H1 (cell line): Measurements from ENCODE around the gene CYP11A1. TPM values are rescaled to one million over a fixed set of nuclear protein-coding genes. Genes with fewer than 3 reads are reported as not detected.

Source experiments
- CTCF ChIA-PET: fragments of 300-600 bp; sonication (Branson Sonifier 250); formaldehyde crosslinking; loops from one replicate; lab custom pipeline; 2021; ENCODE audit not compliant: partially characterized antibody; lab: Charles Lee
- POLR2A ChIA-PET: fragments of 300-600 bp; sonication (Branson Sonifier 250); formaldehyde crosslinking; loops from one replicate; lab custom pipeline; 2021; ENCODE audit warnings: inconsistent platforms; ENCODE audit not compliant: partially characterized antibody; lab: Charles Lee
- DNase-seq, 2 experiments: peaks; one replicate each; pipeline versions ENCODE4 v3.0.0 to v3.0.0-alpha.2; 2010 to 2022; ENCODE audit warnings: low spot score in 2 of 2, low read depth in 1 of 2, mixed read lengths in 1 of 2
- FAIRE-seq: peaks from 2 replicates; lab custom pipeline; 2011; peaks lifted over from hg19 to GRCh38; lab: Jason Lieb, UNC
- H2AFZ ChIP-seq: 2 replicates; pipeline ENCODE4 v1.8.1; 2012; ENCODE audit warnings: low read length, inconsistent platforms
- H2AK5ac ChIP-seq: 2 replicates; pipeline ENCODE4 v1.6.1; 2013; ENCODE audit warnings: low read depth, low read length
- H2BK120ac ChIP-seq: replicated peaks from 2 replicates; pipeline ENCODE3; 2013; ENCODE audit warnings: low read depth, low read length, inconsistent platforms
- H2BK12ac ChIP-seq: 2 replicates; pipeline ENCODE4 v1.6.1; 2013; ENCODE audit warnings: low read depth, low read length
- H2BK15ac ChIP-seq: 2 replicates; pipeline ENCODE4 v1.6.1; 2013; ENCODE audit warnings: low read length
- H2BK20ac ChIP-seq: 2 replicates; pipeline ENCODE4 v1.6.1; 2013; ENCODE audit warnings: low read length
- H2BK5ac ChIP-seq: 2 replicates; pipeline ENCODE4 v1.6.1; 2013; ENCODE audit warnings: low read depth, low read length
- H3K14ac ChIP-seq: 2 replicates; pipeline ENCODE4 v1.6.1; 2013; ENCODE audit warnings: inconsistent platforms; ENCODE audit not compliant: insufficient read length
- H3K18ac ChIP-seq: 2 replicates; pipeline ENCODE4 v1.6.1; 2013; ENCODE audit warnings: low read length; ENCODE audit errors: extremely low read depth
- H3K23ac ChIP-seq: 2 replicates; pipeline ENCODE4 v1.6.1; 2013; ENCODE audit warnings: inconsistent platforms; ENCODE audit not compliant: insufficient read length
- H3K23me2 ChIP-seq: 2 replicates; pipeline ENCODE4 v1.6.1; 2013; ENCODE audit warnings: low read depth, low read length
- H3K27ac ChIP-seq: 2 replicates; pipeline ENCODE4 v1.6.1; 2011; ENCODE audit warnings: low read depth, low read length, inconsistent platforms
- H3K27me3 ChIP-seq, 4 experiments: replicated peaks in 1 of 4; 1 replicate in 1 of 4; 2 replicates in 3 of 4; pipeline versions ENCODE4 v1.6.1 to v1.8.1; 2011 to 2013; ENCODE audit warnings: low read length in 3 of 4, mild to moderate bottlenecking in 3 of 4, inconsistent platforms in 2 of 4, mixed read lengths in 2 of 4, moderate library complexity in 1 of 4; ENCODE audit not compliant: control insufficient read depth in 3 of 4, insufficient read depth in 3 of 4; ENCODE audit errors: extremely low read depth in 1 of 4
- H3K36me3 ChIP-seq, 4 experiments: 2 replicates each; pipeline versions ENCODE4 v1.6.1 to v1.8.1; 2011 to 2013; ENCODE audit warnings: mild to moderate bottlenecking in 4 of 4, low read length in 3 of 4, moderate library complexity in 2 of 4, control low read depth in 1 of 4, inconsistent platforms in 1 of 4; ENCODE audit not compliant: insufficient read depth in 4 of 4, control insufficient read depth in 2 of 4
- H3K4ac ChIP-seq: replicated peaks from 2 replicates; pipeline ENCODE3; 2013; ENCODE audit warnings: low read length, low read depth, mixed read lengths, inconsistent platforms; ENCODE audit not compliant: insufficient read length
- H3K4me1 ChIP-seq, 4 experiments: replicated peaks in 1 of 4; 1 replicate in 1 of 4; 2 replicates in 3 of 4; pipeline versions ENCODE4 v1.6.1 to v1.8.1; 2011 to 2013; ENCODE audit warnings: low read length in 3 of 4, inconsistent platforms in 2 of 4, mixed read lengths in 1 of 4; ENCODE audit not compliant: insufficient read depth in 4 of 4, control insufficient read depth in 3 of 4
- H3K4me2 ChIP-seq, 2 experiments: 2 replicates each; pipeline versions ENCODE4 v1.6.1 to v1.8.1; 2011 to 2013; ENCODE audit warnings: low read depth in 2 of 2, low read length in 2 of 2, control low read depth in 1 of 2, inconsistent platforms in 1 of 2, mild to moderate bottlenecking in 1 of 2; ENCODE audit not compliant: insufficient read depth in 1 of 2
- H3K4me3 ChIP-seq, 4 experiments: fragments of 200-600, 300-600 bp in 1 of 4; sonication (generic), shearing (Covaris generic), sonication (Bioruptor Twin) in 1 of 4; 2 replicates each; pipeline versions ENCODE4 v1.5.1 to v1.8.1; 2011 to 2016; ENCODE audit warnings: low read length in 4 of 4, low read depth in 3 of 4, control low read depth in 2 of 4, inconsistent platforms in 2 of 4, mild to moderate bottlenecking in 2 of 4, mixed read lengths in 1 of 4, moderate library complexity in 1 of 4; ENCODE audit not compliant: insufficient read depth in 2 of 4; ENCODE audit errors: extremely low read depth in 1 of 4
- H3K56ac ChIP-seq: replicated peaks from 2 replicates; pipeline ENCODE3; 2013; ENCODE audit warnings: low read depth, mild to moderate bottlenecking, mixed read lengths, low read length, inconsistent platforms; ENCODE audit not compliant: insufficient read length
- H3K79me1 ChIP-seq: 2 replicates; pipeline ENCODE4 v1.6.1; 2013; ENCODE audit warnings: low read depth, low read length, control low read depth
- H3K79me2 ChIP-seq, 2 experiments: 2 replicates each; pipeline versions ENCODE4 v1.6.1 to v1.8.1; 2012 to 2013; ENCODE audit warnings: low read length in 2 of 2, mild to moderate bottlenecking in 2 of 2, inconsistent platforms in 1 of 2; ENCODE audit not compliant: insufficient read depth in 2 of 2, control insufficient read depth in 1 of 2
- H3K9ac ChIP-seq, 4 experiments: replicated peaks in 1 of 4; 1 replicate in 1 of 4; 2 replicates in 3 of 4; pipeline versions ENCODE4 v1.6.1 to v1.8.1; 2011 to 2013; ENCODE audit warnings: low read depth in 3 of 4, low read length in 3 of 4, control low read depth in 2 of 4, mild to moderate bottlenecking in 2 of 4, moderate library complexity in 2 of 4, inconsistent platforms in 1 of 4; ENCODE audit errors: extremely low read depth in 1 of 4
- H3K9me3 ChIP-seq, 2 experiments: 2 replicates each; pipeline versions ENCODE4 v1.6.1 to v1.8.1; 2012 to 2013; ENCODE audit warnings: mild to moderate bottlenecking in 2 of 2, moderate library complexity in 2 of 2, control low read depth in 1 of 2, inconsistent platforms in 1 of 2, low read depth in 1 of 2, low read length in 1 of 2, mixed read lengths in 1 of 2; ENCODE audit not compliant: insufficient read depth in 2 of 2
- H4K20me1 ChIP-seq, 2 experiments: replicated peaks in 1 of 2; 2 replicates each; pipeline versions ENCODE3 to v1.8.1; 2011 to 2013; ENCODE audit warnings: inconsistent platforms in 2 of 2, low read length in 2 of 2, mild to moderate bottlenecking in 1 of 2; ENCODE audit not compliant: insufficient read depth in 2 of 2, control insufficient read depth in 1 of 2
- H4K5ac ChIP-seq: 2 replicates; pipeline ENCODE4 v1.6.1; 2013; ENCODE audit warnings: low read length, low read depth, mixed read lengths, inconsistent platforms; ENCODE audit not compliant: insufficient read length
- H4K8ac ChIP-seq: 2 replicates; pipeline ENCODE4 v1.8.0; 2013; ENCODE audit warnings: mild to moderate bottlenecking, moderate library complexity, low read length, inconsistent platforms; ENCODE audit not compliant: insufficient read depth; ENCODE audit errors: extremely low read depth
- H4K91ac ChIP-seq: replicated peaks from 2 replicates; pipeline ENCODE3; 2013; ENCODE audit warnings: low read length, mixed read lengths, inconsistent platforms; ENCODE audit not compliant: insufficient read length
- ASH2L ChIP-seq: fragments of 200-600, 300-600 bp; sonication (generic); IDR thresholded peaks from one replicate; pipeline ENCODE4 v1.7.1; 2017; ENCODE audit warnings: low read length
- EZH2 ChIP-seq: fragments of 200-600 bp; sonication (generic); IDR thresholded peaks from 2 replicates; pipeline ENCODE4 v1.7.1; 2012; ENCODE audit warnings: low read depth, mild to moderate bottlenecking, moderate library complexity, low read length, inconsistent platforms; ENCODE audit not compliant: severe bottlenecking
- HDAC2 ChIP-seq, 2 experiments: fragments of 300-600 bp in 1 of 2; sonication (generic) in 1 of 2; IDR thresholded peaks; 2 replicates each; pipeline ENCODE4 v1.6.1; 2011 to 2012; ENCODE audit warnings: low read depth in 2 of 2, low read length in 2 of 2, mild to moderate bottlenecking in 2 of 2, moderate library complexity in 2 of 2, borderline replicate concordance in 1 of 2, inconsistent platforms in 1 of 2
- HDAC6 ChIP-seq: IDR thresholded peaks from one replicate; pipeline ENCODE4 v1.7.1; 2012; ENCODE audit warnings: low read depth, mild to moderate bottlenecking, inconsistent platforms, low read length, moderate library complexity
- JUN ChIP-seq: IDR thresholded peaks from 2 replicates; pipeline ENCODE4 v1.6.1; 2011; ENCODE audit warnings: low read depth, mild to moderate bottlenecking, improper control_type of control experiment, low read length
- KDM4A ChIP-seq: IDR thresholded peaks from one replicate; pipeline ENCODE4 v1.7.1; 2012; ENCODE audit warnings: low read depth, mild to moderate bottlenecking, moderate library complexity, low read length, inconsistent platforms; ENCODE audit not compliant: severe bottlenecking
- SP2 ChIP-seq: IDR thresholded peaks from 2 replicates; pipeline ENCODE4 v1.6.1; 2012; ENCODE audit warnings: mild to moderate bottlenecking, low read length, inconsistent platforms
- WGBS, 2 experiments: shearing (Covaris generic) in 1 of 2; methylation state at CpG; one replicate each; pipeline versions ENCODE4 v1.1.6 to v1.1.7; 2013 to 2015; ENCODE audit warnings: low lambda C conversion rate in 2 of 2, mixed read lengths in 2 of 2, inconsistent platforms in 1 of 2, low coverage in 1 of 2, missing lambda C conversion rate in 1 of 2; ENCODE audit not compliant: insufficient replicate concordance in 2 of 2, insufficient coverage in 1 of 2, insufficient read length in 1 of 2; ENCODE audit errors: extremely low coverage in 1 of 2, missing lambda C conversion rate in 1 of 2; 5-methylcytosine and 5-hydroxymethylcytosine counted together
- polyA plus RNA-seq, 7 experiments: library from polyadenylated mRNA; depleted of rRNA in 3 of 7; stranded (reverse) in 5 of 7; unstranded in 2 of 7; fragments of >200 nt in 5 of 7; fragments of 200-250 nt in 2 of 7; gene quantifications; 1 replicate in 5 of 7; 2 replicates in 1 of 7; 4 replicates in 1 of 7; pipeline versions ENCODE4 v1.2.1 to v1.2.3, GENCODE V29; 2011 to 2013; ENCODE audit warnings: missing spikeins in 2 of 7, mixed read lengths in 2 of 7
- total RNA-seq: library from RNA; stranded (reverse); fragmentation: NEBNext Ultra II Directional; extraction: Animal tissue kit (Norgen Biotek cat#: 25700); gene quantifications from 2 replicates; pipeline ENCODE4 v1.2.1, GENCODE V29; 2021
- TF ChIP-seq, protein P1 (sequence below), 3 experiments: IDR thresholded peaks; 1 replicate in 2 of 3; 2 replicates in 1 of 3; pipeline versions ENCODE4 v1.5.1 to v1.6.1; 2011; ENCODE audit warnings: low read length in 3 of 3, mild to moderate bottlenecking in 3 of 3, inconsistent platforms in 2 of 3, low read depth in 1 of 3, moderate library complexity in 1 of 3; ENCODE audit not compliant: insufficient read depth in 1 of 3; ENCODE audit errors: control extremely low read depth in 1 of 3
- TF ChIP-seq, protein P2 (sequence below): IDR thresholded peaks from 2 replicates; pipeline ENCODE4 v1.6.1; 2011; ENCODE audit warnings: low read length, improper control_type of control experiment

The CYP11A1 gene
- total and polyA plus RNA-seq, 2 of the 8 experiments (the other 6 are each of a cell fraction or from before 2014, with no cell fraction given): 1.9 to 7.2 TPM

DNA sequence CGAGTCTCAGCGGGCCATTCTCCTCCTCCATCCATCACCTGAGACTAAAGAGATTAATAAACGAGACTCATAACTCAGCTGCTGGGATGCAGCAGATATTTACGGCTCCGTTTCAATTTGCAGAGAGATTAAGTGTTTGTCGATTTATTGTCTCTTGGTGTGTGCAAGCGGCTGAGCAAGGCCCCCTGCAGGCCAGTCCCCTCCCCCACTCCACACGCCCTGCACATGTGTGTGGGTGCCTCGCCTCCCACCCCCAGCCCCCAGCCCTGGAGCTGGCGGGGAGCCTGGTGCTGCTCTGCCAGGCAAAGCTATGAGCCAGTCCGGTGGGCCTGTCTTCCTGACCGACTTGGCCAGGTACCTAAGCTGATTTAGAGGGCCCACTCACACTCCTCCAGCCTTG is 63.0 kb downstream of the CYP11A1 start:
- Histone ChIP-seq H3K56ac (no peak overlapping the region), H3K23ac (no peak overlapping the region), H2BK5ac (no peak overlapping the region), H2BK20ac (no peak overlapping the region), H3K9me3 (no peaks in the 10 kb centered on the region), H3K14ac (no peak overlapping the region), H2AFZ (no peak overlapping the region), H2BK15ac (0 out of 2 replicates have a peak overlapping the region, but pooled peaks have one; percentile 8), H3K27me3 (peaks cover 2 to 30% (median 24%) of the 10 kb centered on the region in 4 experiments; a peak in 6 of 7 replicates), H4K20me1 (no peaks in the 10 kb centered on the region), H3K23me2 (no peaks in the 10 kb centered on the region), H3K18ac (no peak overlapping the region), H3K79me2 (no peaks in the 10 kb centered on the region), H4K8ac (no peak overlapping the region), H3K4me3 (no peak overlapping the region), H3K27ac (no peak overlapping the region), H2BK120ac (no peak overlapping the region), H3K36me3 (no peaks in the 10 kb centered on the region), H4K5ac (no peak overlapping the region), H3K4me2 (0 out of 4 replicates have a peak overlapping the region, but pooled peaks of 1 of the 2 experiments have one; percentile 14), H3K79me1 (no peaks in the 10 kb centered on the region), H3K9ac (no peak overlapping the region), H4K91ac (no peak overlapping the region), H2AK5ac (no peak overlapping the region), H3K4me1 (peaks cover 11 to 58% (median 34%) of the 10 kb centered on the region in 4 experiments), H2BK12ac (no peak overlapping the region), H3K4ac (no peak overlapping the region)
- TF ChIP-seq SP2 (no peak), JUN (no peak), HDAC6 (no peak), HDAC2 (IDR thresholded peaks at IDR 0.05; ENCODE audit: borderline replicate concordance in 1 of 2, low read depth in 2 of 2, low read length in 2 of 2) (no peak), ASH2L (no peak), KDM4A (no peak), EZH2 (no peak)
- TF ChIP-seq, protein P1, sequence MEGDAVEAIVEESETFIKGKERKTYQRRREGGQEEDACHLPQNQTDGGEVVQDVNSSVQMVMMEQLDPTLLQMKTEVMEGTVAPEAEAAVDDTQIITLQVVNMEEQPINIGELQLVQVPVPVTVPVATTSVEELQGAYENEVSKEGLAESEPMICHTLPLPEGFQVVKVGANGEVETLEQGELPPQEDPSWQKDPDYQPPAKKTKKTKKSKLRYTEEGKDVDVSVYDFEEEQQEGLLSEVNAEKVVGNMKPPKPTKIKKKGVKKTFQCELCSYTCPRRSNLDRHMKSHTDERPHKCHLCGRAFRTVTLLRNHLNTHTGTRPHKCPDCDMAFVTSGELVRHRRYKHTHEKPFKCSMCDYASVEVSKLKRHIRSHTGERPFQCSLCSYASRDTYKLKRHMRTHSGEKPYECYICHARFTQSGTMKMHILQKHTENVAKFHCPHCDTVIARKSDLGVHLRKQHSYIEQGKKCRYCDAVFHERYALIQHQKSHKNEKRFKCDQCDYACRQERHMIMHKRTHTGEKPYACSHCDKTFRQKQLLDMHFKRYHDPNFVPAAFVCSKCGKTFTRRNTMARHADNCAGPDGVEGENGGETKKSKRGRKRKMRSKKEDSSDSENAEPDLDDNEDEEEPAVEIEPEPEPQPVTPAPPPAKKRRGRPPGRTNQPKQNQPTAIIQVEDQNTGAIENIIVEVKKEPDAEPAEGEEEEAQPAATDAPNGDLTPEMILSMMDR (IDR thresholded peaks at IDR 0.05; ENCODE audit: control extremely low read depth in 1 of 3, insufficient read depth in 1 of 3, low read depth in 1 of 3, low read length in 3 of 3): no peak
- TF ChIP-seq, protein P2, sequence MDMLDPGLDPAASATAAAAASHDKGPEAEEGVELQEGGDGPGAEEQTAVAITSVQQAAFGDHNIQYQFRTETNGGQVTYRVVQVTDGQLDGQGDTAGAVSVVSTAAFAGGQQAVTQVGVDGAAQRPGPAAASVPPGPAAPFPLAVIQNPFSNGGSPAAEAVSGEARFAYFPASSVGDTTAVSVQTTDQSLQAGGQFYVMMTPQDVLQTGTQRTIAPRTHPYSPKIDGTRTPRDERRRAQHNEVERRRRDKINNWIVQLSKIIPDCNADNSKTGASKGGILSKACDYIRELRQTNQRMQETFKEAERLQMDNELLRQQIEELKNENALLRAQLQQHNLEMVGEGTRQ: no peak
- CTCF ChIA-PET: interaction anchor here (0.6 to 8.1 kb wide), 24 partner anchors 13 to 301 kb away, joined by 3 to 117 read pairs (median 4); partner anchors contain the start of genes ISLR2 and STRA6
- POLR2A ChIA-PET: interaction anchor here (1.1 to 1.9 kb wide), 2 partner anchors 10 to 18 kb away, joined by 3 to 6 read pairs; no protein-coding TSS in a partner anchor
- no peak for DNase-seq
- 67% methylated on average over 12 of the region's 12 CpGs; no CpG with 5 or more reads in 1 of the 2 experiments for WGBS, 2 experiments
- no peak for FAIRE-seq
